HG02588 (cell line): ENCODE data around the gene JPT1.

Experiments
- ATAC-seq: cut with Tn5 transposase; IDR thresholded peaks from one replicate; pipeline ENCODE4 v1.9.1; 2021; ENCODE audit warnings: mild to moderate bottlenecking, moderate library complexity; ENCODE audit not compliant: unreplicated experiment

Gene JPT1

GRCh38 chr17:75108193-75108592 lies 46.1 kb downstream of the JPT1 start:
- ATAC-seq, result no peak

- no peak for ATAC-seq
Measured at GRCh38 chr17:75105126-75106080, 48.9 kb downstream of the JPT1 start.

GRCh38 chr17:75103601-75104554 lies 50.4 kb downstream of the JPT1 start:
- no peak for ATAC-seq

- ATAC-seq, result no peak
Measured at GRCh38 chr17:75102385-75102821, 51.9 kb downstream of the JPT1 start.

DNA sequence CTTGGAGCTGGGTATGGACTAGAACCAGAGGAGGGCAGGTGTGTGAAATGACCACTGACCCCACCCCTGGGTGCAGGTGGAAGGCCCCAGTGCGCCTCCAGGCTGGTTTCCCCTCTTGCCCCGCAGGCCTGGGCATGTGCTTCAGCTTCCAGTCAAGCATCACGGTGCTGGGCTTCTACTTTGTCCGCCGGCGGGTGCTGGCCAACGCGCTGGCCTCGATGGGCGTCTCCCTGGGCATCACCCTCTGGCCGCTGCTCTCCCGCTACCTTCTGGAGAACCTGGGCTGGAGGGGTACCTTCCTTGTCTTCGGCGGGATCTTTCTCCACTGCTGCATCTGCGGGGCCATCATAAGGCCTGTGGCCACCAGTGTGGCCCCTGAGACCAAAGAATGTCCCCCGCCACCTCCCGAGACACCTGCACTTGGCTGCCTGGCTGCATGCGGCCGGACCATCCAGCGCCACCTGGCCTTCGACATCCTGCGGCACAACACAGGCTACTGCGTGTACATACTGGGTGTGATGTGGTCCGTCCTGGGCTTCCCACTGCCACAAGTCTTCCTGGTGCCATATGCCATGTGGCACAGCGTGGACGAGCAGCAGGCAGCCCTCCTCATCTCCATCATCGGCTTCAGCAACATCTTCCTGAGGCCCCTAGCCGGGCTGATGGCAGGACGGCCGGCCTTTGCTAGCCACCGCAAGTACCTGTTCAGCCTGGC lies 54.3 kb downstream of the JPT1 start:
- no peak for ATAC-seq

DNA sequence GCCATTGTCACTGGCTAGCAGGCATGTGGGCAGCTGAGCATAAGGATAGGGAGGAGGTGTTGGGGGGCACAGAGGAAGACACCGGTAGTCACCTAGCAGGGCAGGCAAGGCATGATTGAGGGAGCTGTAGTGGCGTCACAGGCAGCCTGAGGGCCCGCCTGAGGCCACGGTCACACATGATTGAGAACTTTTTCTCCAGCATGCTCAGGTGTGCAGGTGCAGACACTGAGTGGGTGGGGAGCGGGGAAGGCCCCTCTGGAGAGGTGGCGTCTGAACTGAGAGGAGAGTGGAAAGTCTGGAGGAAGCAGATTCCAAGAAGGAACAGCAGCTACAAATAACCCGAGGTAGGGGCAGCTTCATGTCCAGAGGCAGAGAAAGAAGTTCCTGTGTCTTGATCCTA lies 55.5 kb downstream of the JPT1 start:
- no peak for ATAC-seq

DNA sequence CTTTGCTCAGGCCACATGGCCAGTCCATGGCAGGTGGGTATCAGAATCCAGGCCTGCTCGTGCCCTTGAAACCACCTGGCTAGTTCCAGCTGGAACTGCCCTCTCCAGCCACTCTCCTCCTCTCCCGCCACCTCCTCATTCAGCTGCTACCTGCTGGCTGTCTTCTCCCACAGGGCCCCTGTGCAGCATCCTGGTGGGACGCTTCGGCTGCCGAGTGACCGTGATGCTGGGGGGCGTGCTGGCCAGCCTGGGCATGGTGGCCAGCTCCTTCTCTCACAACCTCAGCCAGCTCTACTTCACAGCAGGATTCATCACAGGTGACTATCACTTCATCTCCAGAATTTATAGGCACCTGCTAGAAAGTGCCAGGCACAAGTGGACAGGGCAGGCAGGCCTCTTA lies 56.4 kb downstream of the JPT1 start:
- no peak for ATAC-seq

GRCh38 chr17:75096082-75096625 lies 58.2 kb downstream of the JPT1 start:
- no peak for ATAC-seq

- no peak for ATAC-seq
Measured at GRCh38 chr17:75094871-75095399, 59.4 kb downstream of the JPT1 start.

DNA sequence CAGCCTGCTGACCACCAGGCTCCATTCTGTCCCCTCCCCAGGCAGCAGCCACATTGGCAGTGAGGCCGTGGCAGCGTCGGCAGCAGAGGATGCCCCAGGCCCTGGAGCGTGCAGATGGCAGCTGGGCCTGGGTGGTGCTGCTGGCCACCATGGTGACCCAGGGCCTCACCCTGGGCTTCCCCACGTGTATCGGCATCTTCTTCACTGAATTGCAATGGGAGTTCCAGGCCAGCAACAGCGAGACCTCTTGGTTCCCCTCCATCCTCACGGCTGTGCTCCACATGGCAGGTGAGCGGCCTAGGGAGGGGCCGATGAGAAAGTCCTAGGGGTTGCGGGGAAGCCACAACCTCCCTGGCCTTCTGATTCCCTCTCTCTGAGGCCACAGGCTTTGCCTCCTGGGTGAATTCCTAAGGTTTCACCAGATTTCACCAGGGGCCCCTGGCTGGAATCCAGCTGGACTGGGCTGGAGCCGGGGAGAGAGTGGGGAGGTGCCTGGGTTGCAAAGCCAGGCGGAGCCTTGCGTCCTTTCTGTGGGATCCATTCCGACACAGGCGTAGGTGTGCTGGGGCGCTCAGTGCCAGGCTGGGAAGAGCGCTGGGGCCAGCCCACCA lies 60.7 kb downstream of the JPT1 start:
- ATAC-seq, result no peak

DNA sequence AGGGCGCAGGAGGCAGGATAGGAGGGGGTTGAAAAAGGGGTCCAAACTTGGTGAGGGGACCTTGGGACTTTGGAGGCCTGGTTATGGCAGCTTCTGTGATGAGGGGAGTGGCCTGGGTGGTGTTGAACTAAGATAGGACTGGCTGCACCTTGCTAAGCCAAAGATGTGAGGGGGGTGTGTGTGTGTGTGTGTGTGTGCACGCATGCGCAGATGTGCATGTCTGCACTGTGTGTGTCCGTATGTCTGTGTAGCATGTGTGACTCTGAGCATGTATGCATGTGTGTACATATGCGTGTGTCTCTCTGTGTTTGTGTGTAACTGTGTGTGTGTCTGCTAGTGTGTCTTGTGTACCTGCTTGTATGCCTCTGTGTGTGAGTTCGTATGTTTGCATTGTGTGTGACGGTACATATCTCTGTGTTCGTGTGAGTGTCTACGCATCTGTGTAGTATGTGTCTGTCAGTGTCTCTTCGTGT lies 62.4 kb downstream of the JPT1 start:
- no peak for ATAC-seq

DNA sequence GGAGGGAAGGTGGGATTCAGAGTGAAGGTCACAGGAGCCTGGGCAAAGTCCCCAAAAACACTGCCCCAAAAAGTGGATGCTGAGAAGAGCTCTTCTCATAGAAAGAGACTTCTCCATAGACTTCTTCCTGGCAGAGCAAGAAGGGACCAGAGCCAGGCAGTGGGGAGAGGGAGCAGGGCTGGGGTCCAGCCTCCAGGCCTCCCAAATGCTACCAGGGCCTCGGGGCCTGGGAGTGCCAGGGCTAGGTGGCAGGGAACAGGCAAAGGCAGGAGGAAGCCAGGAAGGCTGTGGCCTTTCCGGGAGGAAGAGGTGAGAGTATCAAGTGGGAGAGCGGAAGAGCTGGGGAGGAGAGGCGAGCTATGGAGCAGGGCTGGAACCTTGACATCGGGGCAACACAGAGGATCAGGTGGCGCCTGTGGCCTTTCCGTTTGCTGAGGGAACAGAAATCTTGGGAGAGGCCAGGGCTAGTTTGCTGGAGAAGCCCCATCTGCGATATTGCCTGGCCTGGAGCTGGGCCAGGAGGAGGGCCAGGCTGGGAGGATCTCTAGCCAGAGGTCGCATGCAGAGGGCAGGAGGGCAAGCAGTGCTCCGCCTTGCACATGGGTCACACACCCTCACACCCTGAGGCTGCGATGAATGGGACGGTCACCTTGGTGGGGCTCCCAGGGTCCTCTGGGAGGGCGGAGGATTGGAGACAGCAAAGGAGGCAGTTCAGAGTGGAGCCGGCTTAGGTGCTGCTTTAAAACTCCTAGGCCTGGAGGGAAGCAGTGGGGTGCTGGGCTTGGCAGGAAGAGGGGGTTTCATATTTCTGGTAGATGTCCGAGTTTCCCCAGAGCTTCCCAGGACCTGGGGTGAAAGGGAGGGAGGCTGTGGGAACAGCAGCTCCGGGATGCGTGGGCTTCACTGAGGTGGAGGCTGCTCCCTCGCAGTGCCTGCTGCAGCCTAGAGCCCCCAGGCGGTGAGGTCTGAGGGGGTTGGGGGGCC lies 63.1 kb downstream of the JPT1 start:
- ATAC-seq, result no peak

- ATAC-seq, result no peak
Measured at GRCh38 chr17:75088465-75089417, 65.6 kb downstream of the JPT1 start.

GRCh38 chr17:75087558-75088453 lies 66.5 kb downstream of the JPT1 start, which contains the start of gene SLC16A5:
TSS of gene SLC16A5 (plus strand) at chr17:75087954. CDS start at chr17:75093637, 5,683 bp downstream.
- no peak for ATAC-seq

DNA sequence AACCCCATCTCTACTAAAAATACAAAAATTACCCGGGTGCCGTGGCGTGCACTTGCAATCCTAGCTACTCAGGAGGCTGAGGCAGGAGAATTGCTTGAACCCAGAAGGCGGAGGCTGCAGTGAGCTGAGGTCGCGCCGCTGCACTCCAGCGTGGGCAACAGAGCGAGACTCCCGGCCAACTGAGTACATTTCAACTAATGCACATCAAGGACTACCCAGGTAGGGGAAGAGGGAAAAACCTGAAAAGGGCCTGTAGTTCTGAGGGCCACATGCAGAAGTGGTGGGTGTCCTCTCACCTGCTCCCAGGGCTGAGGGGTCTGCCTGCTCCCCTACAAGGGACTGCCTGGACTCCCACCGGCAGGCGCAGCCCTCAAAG lies 67.1 kb downstream of the JPT1 start:
- no peak for ATAC-seq

- no peak for ATAC-seq
Measured at GRCh38 chr17:75086496-75087181, 67.7 kb downstream of the JPT1 start.
